ENCODE results near the gene CWF19L2.
"Not testable (repeated sequence)": the region's sequence is repeated elsewhere in the genome, so short reads cannot be mapped to it uniquely, and the experiment has no call there.

The CWF19L2 gene

DNA sequence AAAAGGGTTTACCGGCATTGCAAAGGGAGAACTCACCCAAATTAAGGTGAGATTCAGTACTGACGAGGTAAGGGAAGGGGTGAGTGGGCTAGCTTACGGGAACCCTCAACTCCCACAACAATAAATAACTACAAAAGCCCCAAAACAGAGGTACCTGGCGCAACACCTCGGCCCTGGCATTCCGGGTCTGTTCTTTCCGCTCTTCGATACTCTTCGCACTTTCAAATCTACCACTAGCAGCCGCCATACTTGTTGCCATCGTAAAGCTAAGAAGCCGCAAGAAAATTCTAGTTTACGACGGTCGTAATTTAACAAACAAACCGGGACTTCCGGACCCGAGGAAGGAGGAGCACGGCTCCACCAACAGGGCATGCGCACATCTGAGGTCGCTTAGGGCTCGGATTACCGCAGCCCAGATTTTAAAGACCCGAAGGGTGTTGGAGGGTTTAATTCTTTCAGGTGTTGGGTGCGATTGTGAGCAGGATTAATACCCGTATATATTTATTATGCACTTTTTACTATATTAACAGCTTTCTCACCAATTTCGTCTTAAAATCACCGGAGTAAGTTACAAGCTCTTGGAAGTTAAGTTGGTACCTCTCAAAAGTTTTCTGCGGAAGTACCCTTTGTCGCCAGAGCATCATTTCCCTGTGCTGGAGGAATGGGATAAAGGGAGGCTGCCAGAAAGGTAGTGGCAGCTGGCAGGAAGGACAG, at the start of gene CWF19L2:
CWF19L2 (minus strand) TSS at position 268 of the 714 bp plus-strand sequence; CDS start at position 259, 9 bp downstream.
- DNase-seq, result peak; percentile 92 to 95

GRCh38 chr11:107505647-107506225, 48.1 kb upstream of the CWF19L2 start:
- no peak for DNase-seq

- no peak for DNase-seq
Measured at GRCh38 chr11:107504981-107505380, 47.4 kb upstream of the CWF19L2 start.

GRCh38 chr11:107501713-107502112, 44.1 kb upstream of the CWF19L2 start:
- no peak for DNase-seq

DNA sequence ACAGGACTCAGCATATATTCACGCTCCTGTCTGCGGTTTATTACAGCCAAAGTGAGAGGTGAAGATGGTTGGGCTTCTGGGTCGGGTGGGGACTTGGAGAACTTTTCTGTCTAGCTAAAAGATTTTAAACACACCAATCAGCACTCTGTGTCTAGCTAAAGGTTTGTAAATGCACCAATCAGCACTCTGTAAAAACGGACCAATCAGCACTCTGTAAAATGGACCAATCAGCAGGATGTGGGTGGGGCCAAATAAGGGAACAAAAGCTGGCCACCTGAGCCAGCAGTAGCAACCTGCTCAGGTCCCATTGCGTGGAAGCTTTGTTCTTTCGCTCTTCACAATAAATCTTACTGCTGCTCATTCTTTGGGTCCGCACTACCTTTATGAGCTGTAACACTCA, 39.7 kb upstream of the CWF19L2 start:
- not testable (repeated sequence) for DNase-seq

- DNase-seq, result no peak
Measured at GRCh38 chr11:107496011-107496410, 38.4 kb upstream of the CWF19L2 start.

DNA sequence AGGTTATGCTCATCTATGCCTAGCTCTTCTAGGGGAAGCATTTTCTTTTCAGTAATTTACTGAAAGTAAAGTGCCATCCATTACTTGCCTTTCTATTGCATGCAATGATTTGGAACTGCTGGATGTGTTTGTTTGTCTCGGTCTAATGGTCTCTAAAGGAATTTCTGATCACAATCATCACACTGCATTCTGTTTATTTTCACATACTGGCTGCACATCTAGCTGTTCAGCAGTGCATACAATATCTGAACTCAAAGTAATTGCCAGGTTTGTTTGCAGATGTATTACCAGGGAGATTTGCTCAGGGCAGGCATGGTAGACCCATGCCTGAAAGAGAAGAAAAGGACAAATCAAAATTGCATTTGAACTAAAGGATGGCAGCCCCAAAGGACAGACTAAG, 36.4 kb upstream of the CWF19L2 start:
- DNase-seq, result no peak

DNA sequence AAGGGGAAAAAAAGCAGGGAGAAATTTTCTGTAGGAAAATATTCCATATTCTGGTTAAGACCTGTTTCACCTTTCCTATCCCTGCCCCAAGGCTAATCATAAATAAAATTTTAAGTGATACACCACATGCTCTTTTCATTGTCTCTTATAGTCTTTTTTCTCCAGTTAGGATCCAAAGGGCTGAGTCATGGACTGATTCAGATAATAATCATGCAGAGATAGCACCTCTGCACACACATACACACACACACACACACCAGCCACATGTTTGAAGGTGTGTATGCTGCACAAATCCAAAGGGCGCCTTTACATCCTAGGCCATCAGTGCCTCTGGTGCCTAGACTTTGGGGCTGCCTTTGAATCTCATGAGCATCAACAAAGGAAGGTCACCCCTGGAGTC, 35.5 kb upstream of the CWF19L2 start:
- no peak for DNase-seq

GRCh38 chr11:107490836-107491235, 33.2 kb upstream of the CWF19L2 start:
- DNase-seq, result no peak

GRCh38 chr11:107482234-107482633, 24.6 kb upstream of the CWF19L2 start:
- no peak for DNase-seq

DNA sequence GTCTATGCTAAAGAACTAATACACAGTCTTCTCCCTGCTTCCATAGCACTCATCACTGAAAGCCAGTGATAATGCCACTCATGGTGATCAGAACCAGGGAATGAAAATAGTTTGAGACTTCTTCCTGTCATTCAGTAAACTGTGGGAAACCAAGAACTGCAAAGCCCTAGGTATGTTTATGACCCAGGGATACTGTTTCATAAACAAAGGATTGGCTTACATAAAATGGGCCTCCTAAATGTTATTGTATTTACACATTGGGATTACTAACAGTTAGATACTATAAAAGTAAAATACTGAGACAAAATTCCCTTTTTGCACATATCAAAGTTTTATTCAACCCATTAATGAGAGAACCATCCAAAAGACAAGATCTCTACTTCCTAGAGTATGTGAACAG, 21.3 kb upstream of the CWF19L2 start:
- DNase-seq, result no peak

GRCh38 chr11:107477820-107478219, 20.2 kb upstream of the CWF19L2 start:
- no peak for DNase-seq

GRCh38 chr11:107473792-107474191, 16.2 kb upstream of the CWF19L2 start:
- no peak for DNase-seq

DNA sequence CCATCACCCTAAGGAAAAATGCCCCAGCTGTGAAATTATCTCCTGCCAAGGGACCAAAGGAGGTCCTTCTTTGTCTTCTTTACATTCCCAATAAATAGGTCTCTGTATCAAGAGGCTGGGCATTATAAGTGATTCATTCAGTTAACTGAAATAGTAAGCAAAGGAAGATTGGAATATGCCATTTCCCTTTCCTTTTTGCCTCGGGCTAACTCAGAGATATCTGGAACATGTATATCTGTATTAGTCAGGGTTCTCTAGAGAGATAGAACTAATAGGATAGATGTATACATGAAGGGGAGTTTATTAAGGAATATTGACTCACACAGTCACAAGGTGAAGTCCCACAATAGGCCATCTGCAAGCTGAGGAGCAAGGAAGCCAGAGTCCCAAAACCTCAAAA, 15.3 kb upstream of the CWF19L2 start:
- no peak for DNase-seq

DNA sequence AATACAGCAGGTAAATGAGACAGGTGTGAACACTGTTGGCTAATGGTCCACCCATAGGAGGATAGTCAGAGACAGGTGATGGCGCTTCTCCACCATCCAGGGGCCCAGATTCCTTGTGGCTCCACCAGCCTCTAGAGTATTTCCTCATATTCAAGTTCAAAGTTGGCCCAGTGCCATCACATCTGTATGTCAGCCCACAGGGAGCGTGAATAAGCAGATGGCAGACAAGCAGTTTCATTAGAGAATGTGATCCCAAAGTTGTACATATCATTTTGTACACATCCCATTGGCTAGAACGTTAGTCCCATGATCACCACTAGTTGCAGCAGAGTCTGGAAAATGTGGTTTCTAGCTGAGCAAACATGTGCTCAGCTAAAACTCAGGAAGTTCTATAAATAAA, 11.0 kb upstream of the CWF19L2 start:
- DNase-seq, result no peak

DNA sequence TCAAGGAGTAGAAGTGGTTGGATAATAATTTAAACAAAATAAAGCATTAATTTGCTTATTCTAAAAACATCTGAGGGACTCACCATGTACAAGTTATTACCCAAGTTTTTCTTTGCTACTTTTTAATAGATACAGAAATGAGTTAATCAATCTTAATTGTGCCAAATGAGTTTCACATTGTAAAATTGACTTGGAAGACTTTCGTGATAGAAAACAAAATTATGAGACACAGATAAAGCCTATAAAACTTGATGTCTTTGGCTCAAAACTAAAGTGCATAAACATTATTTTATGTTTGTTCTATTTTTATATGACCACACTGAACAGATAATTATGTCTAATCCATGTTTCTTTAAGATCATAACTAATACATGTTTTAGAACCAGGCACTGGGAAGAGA, 10.1 kb upstream of the CWF19L2 start:
- no peak for DNase-seq

DNA sequence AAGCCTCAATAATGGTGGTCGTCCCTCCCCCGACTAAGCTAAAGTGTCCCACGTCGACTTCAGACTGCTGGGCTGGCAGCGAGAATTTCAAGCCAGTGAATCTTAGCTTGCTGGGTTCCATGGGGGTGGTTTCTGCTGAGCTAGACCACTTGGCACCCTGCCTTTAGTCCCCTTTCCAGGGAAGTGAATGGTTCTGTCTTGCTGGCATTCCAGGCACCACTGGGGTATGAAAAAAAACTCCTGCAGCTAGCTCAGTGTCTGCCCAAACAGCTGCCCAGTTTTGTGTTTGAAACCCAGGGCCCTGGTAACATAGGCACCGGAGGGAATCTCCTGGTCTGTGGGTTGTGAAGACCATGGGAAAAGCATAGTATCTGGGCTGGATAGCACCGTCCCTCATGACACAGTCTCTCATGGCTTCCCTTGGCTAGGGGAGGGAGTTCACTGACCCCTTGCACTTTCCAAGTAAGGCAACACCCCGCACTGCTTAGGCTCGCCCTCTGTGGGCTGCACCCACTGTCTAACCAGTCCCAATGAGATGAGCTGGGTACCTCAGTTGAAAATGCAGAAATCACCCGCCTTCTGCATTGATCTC, 8.7 kb upstream of the CWF19L2 start:
- not testable (repeated sequence) for DNase-seq

- DNase-seq, result peak in 1 of 2 donors; percentile 25
Measured at GRCh38 chr11:107457205-107457557, 444 bp downstream of the CWF19L2 start.

- DNase-seq, result no peak
Measured at GRCh38 chr11:107453594-107454286, 3.9 kb downstream of the CWF19L2 start.

DNA sequence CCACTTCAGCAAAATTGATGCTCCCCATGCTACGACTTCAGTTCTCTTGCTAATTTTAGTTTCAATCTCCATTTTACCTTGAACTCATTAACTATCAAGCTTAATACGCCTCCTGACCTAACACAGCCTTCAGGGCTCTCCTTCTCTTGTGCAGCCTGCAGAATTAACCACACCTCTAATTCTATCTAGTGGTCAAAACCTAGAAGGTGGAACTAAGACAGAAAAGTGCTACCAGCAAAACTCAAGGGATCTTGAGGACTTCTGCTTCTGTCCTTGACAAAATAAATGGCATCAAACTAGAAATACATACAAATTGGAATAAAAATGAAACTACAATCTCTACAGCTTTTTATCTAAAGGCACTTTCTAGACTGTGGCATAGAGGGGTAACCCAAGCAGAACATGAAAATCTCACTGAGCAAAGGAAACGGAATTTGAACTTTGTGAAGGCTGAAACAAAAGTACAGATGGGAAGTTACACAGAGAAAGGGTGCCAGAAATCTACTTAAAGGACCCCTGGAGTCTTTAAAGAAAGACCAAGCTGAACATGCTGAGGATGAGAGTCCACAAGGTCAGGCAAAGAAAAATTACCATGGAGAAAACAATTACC, 10.7 kb downstream of the CWF19L2 start:
- no peak for DNase-seq

DNA sequence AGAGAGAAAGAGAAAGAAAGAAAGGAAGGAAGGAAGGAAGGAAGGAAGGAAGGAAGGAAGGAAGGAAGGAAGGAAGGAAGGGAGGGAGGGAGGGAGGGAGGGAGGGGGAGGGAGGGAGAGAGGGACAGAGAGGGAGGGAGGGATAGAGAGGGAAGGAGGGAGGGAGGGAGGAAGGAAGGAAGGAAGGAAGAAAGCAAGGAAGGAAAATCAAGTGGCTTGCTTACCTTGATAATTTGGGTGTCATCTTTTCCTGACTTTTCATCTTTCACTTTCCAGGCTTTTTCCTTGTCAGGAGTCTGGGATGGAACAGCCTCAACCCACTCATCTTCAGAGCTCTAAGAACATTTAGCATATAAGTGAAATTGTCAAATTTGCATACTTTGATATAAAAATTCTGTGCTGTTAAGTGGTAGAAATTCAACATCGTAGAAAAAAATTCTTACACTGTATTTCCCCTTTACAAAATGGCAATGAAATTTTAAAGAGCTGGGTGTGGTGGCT, 14.9 kb downstream of the CWF19L2 start:
- DNase-seq, result no peak

GRCh38 chr11:107439586-107440167, 17.9 kb downstream of the CWF19L2 start:
- DNase-seq, result no peak

DNA sequence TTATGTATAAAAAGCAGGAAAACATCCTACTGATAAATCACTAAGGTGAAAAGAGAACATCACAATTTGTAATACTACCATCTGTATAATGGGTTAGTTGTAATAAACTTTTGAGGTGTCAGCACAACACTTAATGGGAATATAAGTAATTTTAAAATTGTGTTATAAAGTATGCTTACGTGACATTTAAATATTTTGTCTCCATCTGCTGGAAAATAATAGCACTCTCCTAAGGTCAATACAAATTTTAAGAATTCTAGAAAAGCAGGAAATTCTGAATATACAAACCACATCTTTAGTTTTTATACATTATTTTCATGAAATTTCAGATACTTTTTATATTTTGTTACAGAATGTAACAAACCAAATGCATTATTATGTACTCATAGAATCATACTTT, 19.5 kb downstream of the CWF19L2 start:
- DNase-seq, result no peak

All from CD4-positive, alpha-beta T cell treated with Interferon alpha-2 for 1 hour (primary cell).